NT2/D1 (cell line): ENCODE results near the gene GON4L.

Source experiments
- SUZ12 ChIP-seq: IDR thresholded peaks from 2 replicates; pipeline ENCODE4 v1.6.1; 2011; ENCODE audit not compliant: insufficient read length, insufficient read depth; ENCODE audit errors: extremely low read depth
- ZNF274 ChIP-seq: IDR thresholded peaks from 2 replicates; pipeline ENCODE4 v1.6.1; 2011; ENCODE audit warnings: mild to moderate bottlenecking, low read depth, low read length

GRCh38 chr1:155844860-155845421 lies 12.1 kb downstream of the GON4L start:
- TF ChIP-seq SUZ12 (no peak), ZNF274 (no peak)
